HepG2 (cell line): Measurements from ENCODE around the gene TOR1A. TPM values are rescaled to one million over a fixed set of nuclear protein-coding genes. Genes with fewer than 3 reads are reported as not detected.

Experiments used
- ARNT2 ChIP-seq: sonication (generic); formaldehyde crosslinking; IDR thresholded peaks from 2 replicates; pipeline ENCODE4 v1.8.0; 2022; ENCODE audit warnings: mild to moderate bottlenecking, low read depth, missing genetic modification reagents, moderate library complexity
- FOXP1 ChIP-seq, 2 experiments: fragments of 450-650 bp in 1 of 2; IDR thresholded peaks; 2 replicates each; pipeline ENCODE4 v1.6.1; 2017 to 2018; ENCODE audit warnings: antibody characterized with exemption in 1 of 2
- KDM2A ChIP-seq: sonication (generic); formaldehyde crosslinking; IDR thresholded peaks from 2 replicates; pipeline ENCODE4 v1.4.0; 2020; ENCODE audit warnings: low read depth, missing genetic modification reagents, borderline replicate concordance
- KDM4B ChIP-seq: sonication (generic); formaldehyde crosslinking; IDR thresholded peaks from 2 replicates; pipeline ENCODE4 v1.4.0; 2020; ENCODE audit warnings: missing genetic modification reagents
- KLF12 ChIP-seq: sonication (generic); formaldehyde crosslinking; IDR thresholded peaks from 2 replicates; pipeline ENCODE4 v1.4.0; 2020; ENCODE audit warnings: missing genetic modification reagents, borderline replicate concordance
- KMT2A ChIP-seq: sonication (generic); formaldehyde crosslinking; IDR thresholded peaks from 2 replicates; pipeline ENCODE4 v1.4.0; 2020; ENCODE audit warnings: missing genetic modification reagents
- MTF1 ChIP-seq: sonication (generic); formaldehyde crosslinking; IDR thresholded peaks from 2 replicates; pipeline ENCODE4 v1.5.0; 2020; ENCODE audit warnings: missing genetic modification reagents
- MZF1 ChIP-seq: sonication (generic); formaldehyde crosslinking; IDR thresholded peaks from 2 replicates; pipeline ENCODE4 v1.8.1; 2023; ENCODE audit warnings: mild to moderate bottlenecking, missing genetic modification reagents, borderline replicate concordance
- NFRKB ChIP-seq: fragments of 450-650 bp; IDR thresholded peaks from 2 replicates; pipeline ENCODE4 v1.6.1; 2017
- PCBP2 ChIP-seq: fragments of 200-400 bp; formaldehyde crosslinking; optimal IDR thresholded peaks from 2 replicates; pipeline ENCODE3; 2018; ENCODE audit warnings: low read length, low read depth; ENCODE audit not compliant: poor library complexity, severe bottlenecking
- POLR2AphosphoS5 ChIP-seq: IDR thresholded peaks from 2 replicates; pipeline ENCODE4 v1.6.1; 2012; ENCODE audit warnings: low read depth, low read length
- REL ChIP-seq: sonication (generic); formaldehyde crosslinking; conservative IDR thresholded peaks from 2 replicates; pipeline ENCODE4 v1.8.0; 2022; ENCODE audit warnings: mild to moderate bottlenecking, missing genetic modification reagents, moderate library complexity
- SETDB1 ChIP-seq: sonication (generic); formaldehyde crosslinking; IDR thresholded peaks from 2 replicates; pipeline ENCODE4 v1.5.1; 2020; ENCODE audit warnings: missing genetic modification reagents, mild to moderate bottlenecking, borderline replicate concordance
- TSC22D2 ChIP-seq: sonication (generic); formaldehyde crosslinking; IDR thresholded peaks from 2 replicates; pipeline ENCODE4 v1.5.1; 2020; ENCODE audit warnings: missing genetic modification reagents, mild to moderate bottlenecking, borderline replicate concordance
- ZFP36 ChIP-seq: fragments of 150-350 bp; IDR thresholded peaks from 2 replicates; pipeline ENCODE4 v1.6.1; 2018; ENCODE audit warnings: borderline replicate concordance, low read length, low read depth; ENCODE audit not compliant: partially characterized antibody
- ZNF652 ChIP-seq: IDR thresholded peaks from 2 replicates; pipeline ENCODE4 v1.6.1; 2016; ENCODE audit warnings: low read depth, borderline replicate concordance
- polyA plus RNA-seq, 8 experiments: library from polyadenylated mRNA; depleted of rRNA in 3 of 8; stranded (reverse) in 7 of 8; unstranded in 1 of 8; fragments of >200 nt; fragmentation: Illumina TruSeq in 4 of 8; extraction: Trizol in 4 of 8; gene quantifications; 2 replicates each; pipeline versions ENCODE4 v1.2.1 to v1.2.3, GENCODE V29; 2011 to 2016; ENCODE audit warnings: low read depth in 4 of 8, missing spikeins in 1 of 8, mixed read lengths in 1 of 8; ENCODE audit not compliant: insufficient read depth in 1 of 8
- total RNA-seq, 5 experiments: library from RNA; depleted of rRNA; stranded (reverse); fragments of >200 nt; fragmentation: Illumina TruSeq; extraction: Trizol; gene quantifications; 2 replicates each; pipeline ENCODE4 v1.2.3, GENCODE V29; 2016; ENCODE audit warnings: low read depth in 1 of 5
- TF ChIP-seq, protein P1 (sequence below): sonication (generic); formaldehyde crosslinking; IDR thresholded peaks from 2 replicates; pipeline ENCODE4 v1.4.0; 2020; ENCODE audit warnings: missing genetic modification reagents, mild to moderate bottlenecking, borderline replicate concordance
- TF ChIP-seq, protein P2 (sequence below): sonication (generic); formaldehyde crosslinking; IDR thresholded peaks from 2 replicates; pipeline ENCODE4 v1.5.0; 2020; ENCODE audit warnings: mild to moderate bottlenecking, missing genetic modification reagents
- TF ChIP-seq, protein P3 (sequence below): fragments of 450-650 bp; IDR thresholded peaks from 2 replicates; pipeline ENCODE4 v1.6.1; 2016
- TF ChIP-seq, protein P4 (sequence below): fragments of 450-650 bp; IDR thresholded peaks from 2 replicates; pipeline ENCODE4 v1.6.1; 2017; ENCODE audit warnings: mild to moderate bottlenecking
- TF ChIP-seq, protein P5 (sequence below): sonication (generic); formaldehyde crosslinking; IDR thresholded peaks from 2 replicates; pipeline ENCODE4 v1.8.0; 2022; ENCODE audit warnings: missing genetic modification reagents, mild to moderate bottlenecking, borderline replicate concordance

Gene TOR1A
- total and polyA plus RNA-seq, 2 of the 13 experiments (the other 11 are each of a cell fraction or from before 2014, with no cell fraction given), result 31.6 to 41.4 TPM

DNA sequence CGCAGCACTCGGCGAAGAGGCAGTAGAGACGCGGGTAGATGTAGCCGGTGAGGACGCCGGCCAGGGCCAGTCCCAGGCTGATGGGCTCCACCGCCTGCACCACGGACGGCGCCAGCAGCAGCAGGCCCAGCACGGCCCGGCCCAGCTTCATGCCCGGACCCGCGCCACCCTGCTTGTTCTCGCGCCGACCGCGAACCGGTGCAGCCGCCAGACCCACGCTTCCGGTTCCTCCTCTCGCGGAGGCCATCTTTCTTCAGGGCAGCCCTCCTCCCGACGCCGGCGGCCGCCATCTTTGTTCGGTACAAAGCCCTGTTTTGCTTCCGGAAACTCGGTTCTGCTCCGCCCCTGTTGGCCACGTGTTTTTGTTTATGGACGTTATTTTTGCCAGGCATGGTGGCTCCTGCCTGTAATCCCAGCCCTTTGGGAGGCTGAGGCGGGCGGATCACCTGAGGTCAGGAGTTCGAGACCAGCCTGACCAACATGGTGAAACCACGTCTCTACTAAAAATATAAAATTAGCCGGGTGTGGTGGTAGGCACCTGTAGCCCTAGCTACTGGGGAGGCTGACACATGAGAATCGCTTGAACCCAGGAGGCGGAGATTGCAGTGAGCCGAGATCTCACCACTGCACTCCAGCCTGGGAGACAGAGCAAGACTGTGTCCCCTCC lies at the start of gene TOR1A (continued):
- TF ChIP-seq, protein P1, sequence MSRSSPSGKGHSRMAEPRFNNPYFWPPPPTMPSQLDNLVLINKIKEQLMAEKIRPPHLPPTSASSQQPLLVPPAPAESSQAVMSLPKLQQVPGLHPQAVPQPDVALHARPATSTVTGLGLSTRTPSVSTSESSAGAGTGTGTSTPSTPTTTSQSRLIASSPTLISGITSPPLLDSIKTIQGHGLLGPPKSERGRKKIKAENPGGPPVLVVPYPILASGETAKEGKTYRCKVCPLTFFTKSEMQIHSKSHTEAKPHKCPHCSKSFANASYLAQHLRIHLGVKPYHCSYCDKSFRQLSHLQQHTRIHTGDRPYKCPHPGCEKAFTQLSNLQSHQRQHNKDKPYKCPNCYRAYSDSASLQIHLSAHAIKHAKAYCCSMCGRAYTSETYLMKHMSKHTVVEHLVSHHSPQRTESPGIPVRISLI, result no peak
- TF ChIP-seq MTF1 (CRISPR knock-in tag), result no peak
- TF ChIP-seq REL (CRISPR knock-in tag), result no peak
- TF ChIP-seq, protein P2, sequence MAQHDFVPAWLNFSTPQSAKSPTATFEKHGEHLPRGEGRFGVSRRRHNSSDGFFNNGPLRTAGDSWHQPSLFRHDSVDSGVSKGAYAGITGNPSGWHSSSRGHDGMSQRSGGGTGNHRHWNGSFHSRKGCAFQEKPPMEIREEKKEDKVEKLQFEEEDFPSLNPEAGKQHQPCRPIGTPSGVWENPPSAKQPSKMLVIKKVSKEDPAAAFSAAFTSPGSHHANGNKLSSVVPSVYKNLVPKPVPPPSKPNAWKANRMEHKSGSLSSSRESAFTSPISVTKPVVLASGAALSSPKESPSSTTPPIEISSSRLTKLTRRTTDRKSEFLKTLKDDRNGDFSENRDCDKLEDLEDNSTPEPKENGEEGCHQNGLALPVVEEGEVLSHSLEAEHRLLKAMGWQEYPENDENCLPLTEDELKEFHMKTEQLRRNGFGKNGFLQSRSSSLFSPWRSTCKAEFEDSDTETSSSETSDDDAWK (CRISPR knock-in tag), result no peak
- TF ChIP-seq, protein P3, sequence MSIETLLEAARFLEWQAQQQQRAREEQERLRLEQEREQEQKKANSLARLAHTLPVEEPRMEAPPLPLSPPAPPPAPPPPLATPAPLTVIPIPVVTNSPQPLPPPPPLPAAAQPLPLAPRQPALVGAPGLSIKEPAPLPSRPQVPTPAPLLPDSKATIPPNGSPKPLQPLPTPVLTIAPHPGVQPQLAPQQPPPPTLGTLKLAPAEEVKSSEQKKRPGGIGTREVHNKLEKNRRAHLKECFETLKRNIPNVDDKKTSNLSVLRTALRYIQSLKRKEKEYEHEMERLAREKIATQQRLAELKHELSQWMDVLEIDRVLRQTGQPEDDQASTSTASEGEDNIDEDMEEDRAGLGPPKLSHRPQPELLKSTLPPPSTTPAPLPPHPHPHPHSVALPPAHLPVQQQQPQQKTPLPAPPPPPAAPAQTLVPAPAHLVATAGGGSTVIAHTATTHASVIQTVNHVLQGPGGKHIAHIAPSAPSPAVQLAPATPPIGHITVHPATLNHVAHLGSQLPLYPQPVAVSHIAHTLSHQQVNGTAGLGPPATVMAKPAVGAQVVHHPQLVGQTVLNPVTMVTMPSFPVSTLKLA, result peak; percentile 99
- TF ChIP-seq PCBP2, result no peak
- peak; percentile 91 for TF ChIP-seq KDM4B (CRISPR knock-in tag)
- peak; percentile 96 for TF ChIP-seq KDM2A (CRISPR knock-in tag)
- no peak for TF ChIP-seq SETDB1
- peak; percentile 57; the same call in 1 of the 2 replicates for TF ChIP-seq NFRKB
- peak; percentile 68 for TF ChIP-seq POLR2AphosphoS5
- peak; percentile 77 for TF ChIP-seq KMT2A
- no peak for TF ChIP-seq ZFP36
- peak; percentile 75; the same call in 1 of the 2 replicates for TF ChIP-seq ARNT2
- TF ChIP-seq MZF1 (CRISPR knock-in tag), result no peak
- TF ChIP-seq, protein P4, sequence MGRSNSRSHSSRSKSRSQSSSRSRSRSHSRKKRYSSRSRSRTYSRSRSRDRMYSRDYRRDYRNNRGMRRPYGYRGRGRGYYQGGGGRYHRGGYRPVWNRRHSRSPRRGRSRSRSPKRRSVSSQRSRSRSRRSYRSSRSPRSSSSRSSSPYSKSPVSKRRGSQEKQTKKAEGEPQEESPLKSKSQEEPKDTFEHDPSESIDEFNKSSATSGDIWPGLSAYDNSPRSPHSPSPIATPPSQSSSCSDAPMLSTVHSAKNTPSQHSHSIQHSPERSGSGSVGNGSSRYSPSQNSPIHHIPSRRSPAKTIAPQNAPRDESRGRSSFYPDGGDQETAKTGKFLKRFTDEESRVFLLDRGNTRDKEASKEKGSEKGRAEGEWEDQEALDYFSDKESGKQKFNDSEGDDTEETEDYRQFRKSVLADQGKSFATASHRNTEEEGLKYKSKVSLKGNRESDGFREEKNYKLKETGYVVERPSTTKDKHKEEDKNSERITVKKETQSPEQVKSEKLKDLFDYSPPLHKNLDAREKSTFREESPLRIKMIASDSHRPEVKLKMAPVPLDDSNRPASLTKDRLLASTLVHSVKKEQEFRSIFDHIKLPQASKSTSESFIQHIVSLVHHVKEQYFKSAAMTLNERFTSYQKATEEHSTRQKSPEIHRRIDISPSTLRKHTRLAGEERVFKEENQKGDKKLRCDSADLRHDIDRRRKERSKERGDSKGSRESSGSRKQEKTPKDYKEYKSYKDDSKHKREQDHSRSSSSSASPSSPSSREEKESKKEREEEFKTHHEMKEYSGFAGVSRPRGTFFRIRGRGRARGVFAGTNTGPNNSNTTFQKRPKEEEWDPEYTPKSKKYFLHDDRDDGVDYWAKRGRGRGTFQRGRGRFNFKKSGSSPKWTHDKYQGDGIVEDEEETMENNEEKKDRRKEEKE, result no peak
- TF ChIP-seq ZNF652 (CRISPR knock-in tag), result 0 out of 2 replicates have a peak, but pooled peaks have one; percentile 12
- peak; percentile 50; the same call in 1 of the 2 replicates for TF ChIP-seq KLF12 (CRISPR knock-in tag)
- TF ChIP-seq TSC22D2, result peak; percentile 84; the same call in 1 of the 2 replicates
- peak; percentile 45; the same call in 1 of the 2 replicates for TF ChIP-seq FOXP1 (IDR thresholded peaks at IDR 0.05)
- peak; percentile 69 for TF ChIP-seq FOXP1 (CRISPR knock-in tag; IDR thresholded peaks at IDR 0.05)
- TF ChIP-seq, protein P5, sequence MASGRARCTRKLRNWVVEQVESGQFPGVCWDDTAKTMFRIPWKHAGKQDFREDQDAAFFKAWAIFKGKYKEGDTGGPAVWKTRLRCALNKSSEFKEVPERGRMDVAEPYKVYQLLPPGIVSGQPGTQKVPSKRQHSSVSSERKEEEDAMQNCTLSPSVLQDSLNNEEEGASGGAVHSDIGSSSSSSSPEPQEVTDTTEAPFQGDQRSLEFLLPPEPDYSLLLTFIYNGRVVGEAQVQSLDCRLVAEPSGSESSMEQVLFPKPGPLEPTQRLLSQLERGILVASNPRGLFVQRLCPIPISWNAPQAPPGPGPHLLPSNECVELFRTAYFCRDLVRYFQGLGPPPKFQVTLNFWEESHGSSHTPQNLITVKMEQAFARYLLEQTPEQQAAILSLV, result peak; percentile 92; the same call in 1 of the 2 replicates
